PFSK-1 (cell line): ENCODE results near the gene MT1X.

Experiments used
- FOXP2 ChIP-seq: optimal IDR thresholded peaks from 2 replicates; pipeline ENCODE3; 2011; ENCODE audit warnings: borderline replicate concordance, control low read depth, inconsistent platforms; ENCODE audit not compliant: insufficient read depth; ENCODE audit errors: extremely low read length, extremely low read depth
- POLR2AphosphoS5 ChIP-seq: IDR thresholded peaks from 2 replicates; pipeline ENCODE4 v1.6.1; 2012; ENCODE audit warnings: low read depth, mild to moderate bottlenecking, control low read depth, low read length, moderate library complexity
- REST ChIP-seq, 2 experiments: IDR thresholded peaks; 2 replicates each; pipeline versions ENCODE4 v1.6.1 to v1.8.0; 2011 to 2012; ENCODE audit warnings: low read depth in 2 of 2, low read length in 2 of 2, control low read depth in 1 of 2, inconsistent platforms in 1 of 2, mild to moderate bottlenecking in 1 of 2, moderate library complexity in 1 of 2; ENCODE audit not compliant: insufficient read depth in 1 of 2
- SIN3A ChIP-seq: IDR thresholded peaks from 2 replicates; pipeline ENCODE4 v1.6.1; 2012; ENCODE audit warnings: mild to moderate bottlenecking, low read length, moderate library complexity, borderline replicate concordance; ENCODE audit not compliant: insufficient read depth
- TAF1 ChIP-seq: IDR thresholded peaks from 2 replicates; pipeline ENCODE4 v1.6.1; 2012; ENCODE audit warnings: low read length, control low read depth, borderline replicate concordance; ENCODE audit not compliant: insufficient read depth

MT1X gene

DNA sequence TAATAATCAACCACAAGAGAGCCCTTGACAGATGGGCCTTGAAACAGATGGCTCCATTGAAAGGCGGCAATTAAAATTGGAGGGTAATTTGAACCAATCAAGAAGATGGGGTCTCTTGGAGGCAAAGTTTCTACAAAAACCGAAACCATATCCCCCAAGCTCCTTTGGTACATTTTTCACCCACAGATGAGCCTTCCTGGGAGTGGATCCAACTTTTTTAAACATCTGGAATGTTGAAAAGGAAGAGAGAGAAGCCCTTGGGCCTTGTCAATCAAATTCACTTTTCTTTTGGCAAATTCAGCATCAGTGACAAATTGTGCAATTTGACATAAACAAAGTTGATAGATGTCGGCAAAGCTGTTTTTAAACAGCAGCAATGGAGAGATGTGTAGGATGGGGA is 34.5 kb downstream of the MT1X start:
- TF ChIP-seq SIN3A, result no peak
- TF ChIP-seq TAF1, result no peak
- no peak for TF ChIP-seq POLR2AphosphoS5
- TF ChIP-seq FOXP2, result no peak
- TF ChIP-seq REST (IDR thresholded peaks at IDR 0.05; ENCODE audit: insufficient read depth in 1 of 2, low read depth in 2 of 2, low read length in 2 of 2), result no peak

- TF ChIP-seq SIN3A (no peak), REST (IDR thresholded peaks at IDR 0.05; ENCODE audit: insufficient read depth in 1 of 2, low read depth in 2 of 2, low read length in 2 of 2) (no peak), POLR2AphosphoS5 (no peak), FOXP2 (no peak), TAF1 (no peak)
Observed at GRCh38 chr16:56722200-56722842, 40.1 kb downstream of the MT1X start.

- TF ChIP-seq SIN3A, result no peak
- TF ChIP-seq REST (IDR thresholded peaks at IDR 0.05; ENCODE audit: insufficient read depth in 1 of 2, low read depth in 2 of 2, low read length in 2 of 2), result no peak
- no peak for TF ChIP-seq FOXP2
- TF ChIP-seq TAF1, result no peak
- no peak for TF ChIP-seq POLR2AphosphoS5
Observed at GRCh38 chr16:56724191-56724590, 41.9 kb downstream of the MT1X start.

- TF ChIP-seq SIN3A (no peak), TAF1 (no peak), FOXP2 (no peak), POLR2AphosphoS5 (no peak), REST (IDR thresholded peaks at IDR 0.05; ENCODE audit: insufficient read depth in 1 of 2, low read depth in 2 of 2, low read length in 2 of 2) (no peak)
Observed at GRCh38 chr16:56726283-56726682, 44.0 kb downstream of the MT1X start.

DNA sequence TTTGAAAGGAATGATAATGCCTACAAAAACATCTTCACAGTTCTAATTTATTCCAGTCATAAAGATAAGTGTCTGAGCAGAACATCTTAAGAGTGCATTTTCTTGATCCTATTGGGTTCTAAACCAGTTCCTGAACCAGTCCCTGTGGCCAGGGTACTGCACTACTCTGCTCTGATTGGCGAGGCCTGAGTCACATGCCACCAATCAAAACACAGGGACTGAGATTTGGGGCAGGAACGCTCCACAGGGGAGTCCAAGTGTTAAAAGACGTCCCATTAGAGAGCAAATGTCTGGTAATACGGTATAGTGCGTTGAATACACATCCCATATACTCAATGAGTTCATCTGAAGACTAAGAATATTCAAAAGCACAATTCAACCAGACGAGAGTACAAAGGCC is 44.7 kb downstream of the MT1X start:
- TF ChIP-seq TAF1 (no peak), SIN3A (no peak), FOXP2 (no peak), REST (IDR thresholded peaks at IDR 0.05; ENCODE audit: insufficient read depth in 1 of 2, low read depth in 2 of 2, low read length in 2 of 2) (no peak), POLR2AphosphoS5 (no peak)
